Vagina (tissue), 2 donors: ENCODE measurements around the gene ASMT.

Source experiments
- POLR2A ChIP-seq, 2 donors: fragments of 450-650 bp; IDR thresholded peaks; one replicate each; pipeline ENCODE4 v1.6.1; 2017; ENCODE audit warnings: antibody characterized with exemption in 2 of 2, mild to moderate bottlenecking in 2 of 2, moderate library complexity in 2 of 2
- POLR2AphosphoS5 ChIP-seq, 2 donors: sonication (generic); formaldehyde crosslinking; IDR thresholded peaks; one replicate each; pipeline ENCODE4 v1.9.0; 2017; ENCODE audit warnings: antibody characterized with exemption in 2 of 2, mild to moderate bottlenecking in 2 of 2, low read depth in 1 of 2; ENCODE audit not compliant: insufficient read depth in 1 of 2

DNA sequence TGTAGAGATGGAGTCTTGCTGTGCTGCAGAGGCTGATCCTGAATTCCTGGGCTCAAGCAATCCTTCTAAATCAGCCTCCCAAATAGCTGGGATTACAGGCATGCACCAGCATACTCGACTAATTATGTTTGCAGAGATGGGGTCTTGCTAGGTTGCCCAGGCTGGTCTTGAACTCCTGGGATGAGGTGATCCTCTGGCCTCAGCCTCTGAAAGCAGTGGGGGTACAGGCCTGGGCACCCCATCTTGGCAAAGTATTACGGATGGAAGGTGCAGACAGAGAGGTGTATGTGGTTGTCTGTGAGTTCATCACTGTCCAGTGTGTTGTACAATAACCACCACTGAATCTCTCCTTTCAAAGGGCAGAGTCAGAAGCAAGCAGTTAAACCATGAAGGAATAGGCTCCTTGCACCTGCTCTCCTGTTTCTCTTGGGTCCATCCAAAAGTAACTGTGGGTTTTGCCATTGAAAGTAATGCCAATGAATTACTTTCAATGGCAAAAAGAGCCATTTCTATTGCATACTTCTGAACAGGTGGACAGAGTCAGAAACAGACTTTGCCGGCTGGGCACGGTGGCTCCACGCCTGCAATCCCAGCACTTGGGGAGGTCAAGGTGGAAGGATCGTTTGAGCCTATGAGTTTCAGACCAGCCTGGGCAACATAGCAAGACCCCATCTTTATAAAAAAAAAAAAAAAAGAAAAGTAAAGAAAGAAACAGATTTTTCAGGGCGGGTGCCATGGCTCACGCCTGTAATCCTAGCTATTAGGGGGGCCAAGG, 30.4 kb upstream of the ASMT start:
- TF ChIP-seq POLR2A (IDR thresholded peaks at IDR 0.05) (no peak), POLR2AphosphoS5 (IDR thresholded peaks at IDR 0.05; ENCODE audit: insufficient read depth in 1 of 2, low read depth in 1 of 2) (no peak)
